GM19193 (cell line): Measurements from ENCODE around the gene ANTXR2.

Experiments
- POLR2A ChIP-seq: IDR thresholded peaks from 4 replicates; pipeline ENCODE4 v1.6.1; 2011; ENCODE audit not compliant: insufficient read depth, insufficient read length; ENCODE audit errors: extremely low read depth

The ANTXR2 gene

DNA sequence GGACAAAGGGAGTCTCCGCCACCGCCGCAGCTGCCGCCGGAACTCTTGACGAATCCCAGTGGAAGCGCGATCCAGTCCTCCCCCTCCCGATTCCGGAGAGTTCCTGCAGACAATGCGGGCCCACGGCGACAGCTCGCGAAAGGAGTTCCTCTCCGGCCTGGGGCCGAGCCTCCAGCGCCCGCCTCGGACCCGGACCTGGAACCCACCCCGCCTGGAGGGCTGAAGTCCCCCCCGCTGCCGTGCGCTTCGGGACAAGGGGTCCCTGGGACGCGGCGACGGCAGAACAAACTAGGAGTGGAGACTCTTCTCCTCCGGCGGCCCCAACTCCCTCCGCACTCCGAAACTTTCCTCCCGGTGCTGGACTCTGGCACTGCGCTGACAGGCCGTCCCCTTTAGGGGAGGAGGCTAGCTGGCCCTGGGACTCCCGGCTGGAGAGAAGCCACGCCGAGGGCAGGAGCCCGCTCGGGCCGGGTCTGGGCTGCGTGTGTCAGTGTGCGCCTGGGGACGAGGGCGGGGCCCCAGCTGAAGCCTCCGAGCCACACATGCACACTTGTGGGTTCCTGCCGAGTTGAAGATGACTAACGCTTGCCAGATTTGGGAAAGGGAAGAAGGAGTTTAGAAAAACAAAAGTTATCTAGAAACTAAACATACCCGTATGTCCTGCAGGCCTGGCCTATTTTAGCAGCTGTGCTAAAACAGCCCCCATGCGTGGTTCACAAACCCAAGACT is at the start of gene ANTXR2:
Gene ANTXR2 (minus strand): TSS at position 486 of the 729 bp plus-strand sequence. CDS start 669 bp downstream, outside the sequence.
- TF ChIP-seq POLR2A, result peak; percentile 56

DNA sequence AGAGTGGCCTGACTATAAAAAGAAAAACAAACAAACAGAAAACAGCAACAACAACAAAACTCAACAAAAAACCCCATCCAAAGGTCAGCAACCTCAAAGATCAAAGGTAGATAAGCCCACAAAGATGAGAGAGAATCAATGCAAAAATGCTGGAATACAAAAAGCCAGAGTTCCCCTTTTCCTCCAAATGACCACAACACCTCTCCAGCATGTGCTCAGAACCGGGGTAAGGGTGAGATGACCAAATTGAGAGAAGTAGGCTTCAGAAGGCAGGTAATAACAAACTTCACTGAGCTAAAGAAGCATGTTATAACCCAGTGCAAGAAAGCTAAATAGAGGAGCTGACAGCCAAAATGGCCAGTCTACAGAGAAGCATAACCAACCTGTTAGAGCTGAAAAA is 43.5 kb upstream of the ANTXR2 start:
- TF ChIP-seq POLR2A, result no peak

- no peak for TF ChIP-seq POLR2A
Measured at GRCh38 chr4:80115368-80116181, 42.5 kb upstream of the ANTXR2 start.

GRCh38 chr4:80114732-80115265 is 41.8 kb upstream of the ANTXR2 start:
- TF ChIP-seq POLR2A, result no peak

- TF ChIP-seq POLR2A, result no peak
Measured at GRCh38 chr4:80113615-80114014, 40.6 kb upstream of the ANTXR2 start.

DNA sequence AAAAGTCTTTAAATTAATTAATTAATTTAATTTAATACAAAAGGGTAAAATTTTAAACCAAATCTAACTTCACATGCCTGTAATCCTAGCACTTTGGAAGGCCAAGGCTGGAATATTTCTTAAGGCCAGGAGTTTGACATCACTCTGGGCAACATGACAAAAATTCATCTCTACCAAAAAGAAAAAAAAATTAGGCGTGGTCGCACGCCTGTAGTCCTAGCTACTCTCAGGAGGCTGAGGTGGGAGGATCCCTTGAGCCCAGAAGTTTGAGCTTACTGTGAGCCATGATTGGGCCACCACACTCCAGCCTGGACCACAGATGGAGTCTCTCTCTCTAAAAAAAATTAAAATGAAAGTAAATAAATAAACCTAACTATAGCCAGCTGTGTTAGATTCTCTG is 39.2 kb upstream of the ANTXR2 start:
- TF ChIP-seq POLR2A, result no peak

DNA sequence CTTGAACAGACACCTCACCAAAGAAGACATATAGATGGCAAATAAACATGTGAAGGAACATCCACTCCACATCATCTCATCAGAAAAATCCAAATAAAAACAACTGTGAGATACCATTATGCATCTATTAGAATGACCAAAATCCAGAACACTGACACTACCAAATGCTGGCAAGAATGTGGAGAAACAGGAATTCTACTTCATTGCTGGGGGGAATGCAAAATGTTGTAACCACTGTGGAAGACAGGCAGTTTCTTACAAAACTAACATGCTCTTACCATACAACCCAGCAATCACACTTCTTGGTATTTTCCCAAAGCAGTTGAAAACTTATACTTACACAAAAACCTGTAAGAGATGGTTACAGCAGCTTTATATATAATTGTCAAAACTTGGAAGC is 38.2 kb upstream of the ANTXR2 start:
- TF ChIP-seq POLR2A, result no peak

DNA sequence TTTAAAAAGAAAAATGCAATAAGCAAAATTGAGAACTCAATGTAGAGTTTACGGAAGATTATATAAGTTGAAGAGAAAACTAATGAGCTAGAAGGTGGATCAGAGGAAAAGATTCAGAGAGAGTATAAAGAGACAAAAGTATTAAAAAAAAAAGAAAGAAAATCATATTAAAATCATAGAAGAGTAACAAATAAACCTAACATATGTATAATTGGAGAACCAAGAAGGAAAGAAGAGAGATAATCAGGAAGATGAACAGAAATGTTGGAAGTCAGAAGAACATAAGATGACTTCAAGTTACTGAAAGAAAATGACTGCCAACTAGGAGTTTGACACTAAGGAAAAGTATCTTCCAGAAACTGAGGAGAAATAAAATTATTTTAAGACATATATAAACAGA is 34.3 kb upstream of the ANTXR2 start:
- no peak for TF ChIP-seq POLR2A

DNA sequence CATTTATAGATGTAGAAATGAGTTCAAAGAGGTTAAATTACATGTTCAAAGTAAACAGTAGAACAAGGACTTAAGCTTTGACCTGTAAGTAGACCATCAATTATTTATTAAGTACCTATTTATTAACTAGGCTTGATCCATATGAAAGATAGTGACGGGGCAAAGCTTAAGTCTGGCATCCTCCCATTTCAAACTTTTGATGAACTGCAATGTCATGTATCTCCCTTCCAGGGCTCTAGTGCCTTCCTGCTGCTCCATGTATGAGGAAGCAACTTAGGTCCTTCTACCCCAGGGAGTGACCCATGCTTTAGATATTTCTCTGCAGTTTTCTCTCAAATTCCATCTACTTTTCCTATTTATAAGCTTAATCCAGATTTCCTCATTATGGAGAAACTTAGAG is 31.9 kb upstream of the ANTXR2 start:
- no peak for TF ChIP-seq POLR2A

DNA sequence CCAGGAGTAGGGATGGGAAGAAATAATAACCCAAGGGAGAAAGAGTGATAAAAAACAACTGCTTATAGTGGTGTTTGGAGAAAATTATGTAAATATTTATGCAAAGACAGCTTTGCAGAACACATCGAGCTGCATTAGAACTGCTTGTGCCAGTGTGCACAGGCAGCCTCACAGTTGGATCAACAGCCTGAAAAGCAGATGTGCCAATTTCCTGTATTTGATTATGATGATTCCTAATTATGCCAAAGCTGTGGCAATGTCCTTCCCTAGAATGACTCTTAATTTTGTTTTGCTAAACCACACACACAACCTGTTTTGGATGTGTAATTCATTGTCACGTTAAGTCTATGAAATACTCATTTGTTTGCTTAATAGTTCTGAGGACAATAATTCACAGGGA is 30.6 kb upstream of the ANTXR2 start:
- TF ChIP-seq POLR2A, result no peak

DNA sequence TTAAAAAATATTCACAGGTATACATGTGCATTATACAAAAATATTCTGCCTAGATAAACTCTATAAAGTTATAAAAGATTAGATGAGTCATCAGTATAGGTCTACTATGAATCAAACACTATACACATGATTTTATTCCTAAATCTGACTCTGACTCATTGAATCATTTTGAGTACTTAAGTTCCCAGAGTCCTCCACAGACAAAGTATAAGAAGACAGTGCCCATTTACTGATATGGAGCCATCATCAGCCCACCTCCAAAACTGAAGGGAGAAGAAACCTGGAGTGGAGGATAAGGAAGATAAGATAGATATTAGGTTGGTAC is 28.7 kb upstream of the ANTXR2 start:
- no peak for TF ChIP-seq POLR2A

GRCh38 chr4:80101071-80101791 is 28.2 kb upstream of the ANTXR2 start:
- no peak for TF ChIP-seq POLR2A

DNA sequence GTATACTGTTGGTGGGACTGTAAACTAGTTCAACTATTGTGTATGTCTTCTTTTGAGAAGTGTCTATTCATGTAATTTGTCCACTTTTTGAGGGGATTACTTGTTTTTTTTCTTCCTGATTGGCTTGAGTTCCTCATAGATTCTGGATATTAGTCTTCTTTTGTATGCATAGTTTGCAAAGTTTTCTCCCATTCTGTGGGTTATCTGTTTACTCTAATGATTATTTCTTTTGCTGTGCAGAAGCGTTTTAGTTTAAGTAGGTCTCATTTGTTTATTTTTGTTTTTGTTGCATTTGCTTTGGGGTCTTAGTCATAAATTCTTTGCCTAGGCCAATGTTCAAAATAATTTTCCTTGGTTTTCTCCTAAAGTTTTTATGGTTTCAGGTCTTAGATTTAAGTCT is 26.6 kb upstream of the ANTXR2 start:
- no peak for TF ChIP-seq POLR2A

DNA sequence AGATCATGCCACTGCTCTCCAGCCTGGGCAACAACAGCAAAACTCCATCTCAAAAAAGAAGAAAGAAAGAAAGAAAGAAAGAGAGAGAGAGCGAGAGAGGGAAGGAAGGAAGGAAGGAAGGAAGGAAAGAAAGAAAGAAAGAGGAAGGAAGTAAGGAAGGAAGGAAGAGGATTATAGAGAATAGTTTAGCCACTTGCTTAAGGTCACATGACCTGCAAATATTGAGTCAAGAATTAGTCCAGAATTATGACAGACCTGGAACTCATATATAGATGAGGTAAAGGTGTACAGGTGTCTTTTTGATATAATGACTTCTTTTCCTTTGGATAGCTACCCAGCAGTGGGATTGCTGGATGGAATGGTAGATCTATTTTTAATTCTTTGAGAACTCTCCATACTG is 25.6 kb upstream of the ANTXR2 start:
- TF ChIP-seq POLR2A, result no peak
